AG04449 (cell line): ENCODE results near the gene MYOF.

ENCODE experiments used
- CTCF ChIA-PET: fragments of 350-600 bp; formaldehyde crosslinking; extraction: SDS; loops from one replicate; lab custom pipeline; 2021; ENCODE audit warnings: antibody characterized with exemption; lab: Yijun Ruan, JAX
- POLR2A ChIA-PET: fragments of 400-600, 350-600 bp; formaldehyde crosslinking; extraction: SDS; loops from one replicate; lab custom pipeline; 2020; ENCODE audit warnings: antibody characterized with exemption, inconsistent platforms; lab: Yijun Ruan, JAX
- DNase-seq: peaks from one replicate; pipeline ENCODE4 v3.0.0-alpha.2; 2010; ENCODE audit warnings: low read depth, low spot score
- H3K4me3 ChIP-seq: 2 replicates; pipeline ENCODE4 v1.5.1; 2011; ENCODE audit warnings: low read depth, mild to moderate bottlenecking, control low read depth, low read length
- CTCF ChIP-seq: IDR thresholded peaks from one replicate; pipeline ENCODE4 v1.5.1; 2011; ENCODE audit warnings: mild to moderate bottlenecking, moderate library complexity, low read length, control low read depth, inconsistent platforms; ENCODE audit not compliant: insufficient read depth; ENCODE audit errors: missing control alignments

MYOF gene

GRCh38 chr10:93378039-93378438, 104.1 kb downstream of the MYOF start:
- ChIA-PET POLR2A (no interaction called here), CTCF (interaction anchor here (0.6 to 14.2 kb wide), 10 partner anchors 9 to 305 kb away, joined by 3 to 434 read pairs (median 38); partner anchors contain the start of gene MYOF)
- no peak overlapping the region for H3K4me3 ChIP-seq
- TF ChIP-seq CTCF = no peak
- no peak for DNase-seq

GRCh38 chr10:93376372-93377293, 105.5 kb downstream of the MYOF start:
- POLR2A ChIA-PET = interaction anchor here (0.9 to 3.1 kb wide), 7 partner anchors 61 to 106 kb away, joined by 3 to 39 read pairs (median 4); partner anchors contain the start of gene MYOF
- TF ChIP-seq CTCF = peak; percentile 71
- H3K4me3 ChIP-seq = no peak overlapping the region; the same call in 1 of the 2 replicates
- CTCF ChIA-PET = interaction anchor here (0.6 to 14.2 kb wide), 40 partner anchors 9 to 361 kb away, joined by 3 to 434 read pairs (median 6); partner anchors contain the start of genes CEP55 and MYOF
- peak; percentile 67 for DNase-seq

- no peak for DNase-seq
- H3K4me3 ChIP-seq = no peak overlapping the region
- TF ChIP-seq CTCF = no peak
- ChIA-PET CTCF (interaction anchor here (0.8 to 3.0 kb wide), 9 partner anchors 8 to 456 kb away, joined by 3 to 24 read pairs (median 6); partner anchors contain the start of gene MYOF), POLR2A (no interaction called here)
These were observed 111.2 kb downstream of the MYOF start for GRCh38 chr10:93370961-93371360.

- ChIA-PET POLR2A (no interaction called here), CTCF (interaction anchor here (1.4 to 13.7 kb wide), 7 partner anchors 7 to 140 kb away, joined by 3 to 178 read pairs (median 16); partner anchors contain the start of gene MYOF)
- no peak for TF ChIP-seq CTCF
- H3K4me3 ChIP-seq = no peak overlapping the region
- DNase-seq = no peak
These were observed 112.5 kb downstream of the MYOF start for GRCh38 chr10:93369588-93370164.

GRCh38 chr10:93368210-93368609, 113.9 kb downstream of the MYOF start:
- no peak overlapping the region for H3K4me3 ChIP-seq
- no peak for TF ChIP-seq CTCF
- DNase-seq = no peak
- ChIA-PET CTCF (interaction anchor here (1.0 to 13.7 kb wide), 11 partner anchors 8 to 143 kb away, joined by 3 to 178 read pairs (median 6); partner anchors contain the start of gene MYOF), POLR2A (no interaction called here)
